AG04450 (cell line): ENCODE measurements around the gene CISH. TPM values are rescaled to one million over a fixed set of nuclear protein-coding genes. Genes with fewer than 3 reads are reported as not detected.

Experiments used
- CTCF ChIA-PET: fragments of 300-600, 350-600 bp; formaldehyde crosslinking; extraction: SDS; loops from one replicate; lab custom pipeline; 2022; ENCODE audit warnings: antibody characterized with exemption, inconsistent platforms; lab: Charles Lee
- POLR2A ChIA-PET: fragments of 350-600 bp; formaldehyde crosslinking; extraction: SDS; loops from one replicate; lab custom pipeline; 2021; ENCODE audit warnings: antibody characterized with exemption, inconsistent platforms; lab: Yijun Ruan, JAX
- DNase-seq: peaks from one replicate; pipeline ENCODE4 v3.0.0-alpha.2; 2011; ENCODE audit warnings: low read depth, low spot score
- H3K27ac ChIP-seq: one replicate; pipeline ENCODE4 v1.5.1; 2012; ENCODE audit warnings: low read depth, low read length, control low read depth
- H3K27me3 ChIP-seq: one replicate; pipeline ENCODE4 v1.6.0; 2012; ENCODE audit warnings: low read length; ENCODE audit not compliant: control insufficient read depth, insufficient read depth
- H3K4me3 ChIP-seq: 2 replicates; pipeline ENCODE4 v1.5.1; 2011; ENCODE audit warnings: mild to moderate bottlenecking, low read depth, low read length, control low read depth
- H3K9me3 ChIP-seq: 2 replicates; pipeline ENCODE4 v1.5.1; 2012; ENCODE audit warnings: low read length; ENCODE audit not compliant: control insufficient read depth, insufficient read depth
- polyA plus RNA-seq: library from polyadenylated mRNA; depleted of rRNA; stranded (reverse); fragments of >200 nt; gene quantifications from 2 replicates; pipeline ENCODE4 v1.2.3, GENCODE V29; 2011
- TF ChIP-seq, protein P1 (sequence below): IDR thresholded peaks from 2 replicates; pipeline ENCODE4 v1.5.1; 2011; ENCODE audit warnings: low read depth, low read length, control low read depth, inconsistent platforms

CISH gene
- polyA plus RNA-seq, 1 experiment: 2.4 TPM

DNA sequence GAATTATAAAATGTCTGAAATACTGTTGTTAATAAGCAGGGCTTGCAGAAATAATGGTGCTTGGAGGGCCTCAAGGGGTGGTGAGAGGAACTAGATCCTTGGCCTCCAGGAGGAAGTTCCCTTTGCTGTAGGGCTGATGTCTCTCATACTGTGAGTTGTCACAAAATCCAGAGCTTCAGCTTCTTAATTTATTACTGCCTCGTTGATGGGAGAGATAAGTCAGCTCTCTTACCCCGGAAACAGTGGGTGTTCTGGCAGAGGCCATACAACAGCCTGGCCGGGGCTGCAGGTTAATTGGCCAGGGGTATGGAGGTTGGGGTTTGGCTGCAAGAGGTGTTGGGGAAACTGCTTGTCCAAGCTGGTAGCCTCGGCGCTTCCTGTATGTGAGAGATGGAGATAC, 20.9 kb upstream of the CISH start:
- H3K27me3 ChIP-seq: no peaks in the 10 kb centered on the region
- H3K9me3 ChIP-seq: no peaks in the 10 kb centered on the region
- POLR2A ChIA-PET: interaction anchor here (0.7 kb wide), 1 partner anchor 9 kb away, joined by 4 read pairs; no protein-coding TSS in a partner anchor
- DNase-seq: no peak
- CTCF ChIA-PET: interaction anchor here (3.7 kb wide), 1 partner anchor 16 kb away, joined by 14 read pairs; the partner anchor contains the start of gene MAPKAPK3
- no peak overlapping the region for H3K27ac ChIP-seq
- no peak overlapping the region for H3K4me3 ChIP-seq
- TF ChIP-seq, protein P1, sequence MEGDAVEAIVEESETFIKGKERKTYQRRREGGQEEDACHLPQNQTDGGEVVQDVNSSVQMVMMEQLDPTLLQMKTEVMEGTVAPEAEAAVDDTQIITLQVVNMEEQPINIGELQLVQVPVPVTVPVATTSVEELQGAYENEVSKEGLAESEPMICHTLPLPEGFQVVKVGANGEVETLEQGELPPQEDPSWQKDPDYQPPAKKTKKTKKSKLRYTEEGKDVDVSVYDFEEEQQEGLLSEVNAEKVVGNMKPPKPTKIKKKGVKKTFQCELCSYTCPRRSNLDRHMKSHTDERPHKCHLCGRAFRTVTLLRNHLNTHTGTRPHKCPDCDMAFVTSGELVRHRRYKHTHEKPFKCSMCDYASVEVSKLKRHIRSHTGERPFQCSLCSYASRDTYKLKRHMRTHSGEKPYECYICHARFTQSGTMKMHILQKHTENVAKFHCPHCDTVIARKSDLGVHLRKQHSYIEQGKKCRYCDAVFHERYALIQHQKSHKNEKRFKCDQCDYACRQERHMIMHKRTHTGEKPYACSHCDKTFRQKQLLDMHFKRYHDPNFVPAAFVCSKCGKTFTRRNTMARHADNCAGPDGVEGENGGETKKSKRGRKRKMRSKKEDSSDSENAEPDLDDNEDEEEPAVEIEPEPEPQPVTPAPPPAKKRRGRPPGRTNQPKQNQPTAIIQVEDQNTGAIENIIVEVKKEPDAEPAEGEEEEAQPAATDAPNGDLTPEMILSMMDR: no peak

DNA sequence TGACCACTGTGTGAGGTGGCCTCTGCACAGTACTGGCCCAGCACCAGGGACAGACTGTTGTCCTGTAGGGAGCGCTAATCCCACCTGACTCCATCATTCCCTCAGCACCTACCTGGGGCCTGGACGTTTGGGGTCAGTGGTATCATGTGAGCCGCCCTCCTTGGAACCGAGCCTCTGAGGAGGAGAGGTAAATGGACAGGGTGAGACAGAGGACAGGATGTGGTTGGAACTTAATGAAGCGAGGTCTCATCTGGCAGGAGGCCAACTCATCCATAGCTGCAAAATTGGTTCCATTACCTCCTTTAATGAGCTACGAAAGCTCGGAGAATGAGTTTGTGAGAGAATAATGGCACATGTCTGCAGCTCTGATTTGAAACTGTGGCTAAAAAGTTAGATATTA, 19.3 kb upstream of the CISH start:
- H3K27ac ChIP-seq: no peak overlapping the region
- TF ChIP-seq, protein P1: no peak
- POLR2A ChIA-PET: no interaction called here
- H3K9me3 ChIP-seq: no peaks in the 10 kb centered on the region
- CTCF ChIA-PET: interaction anchor here (3.7 kb wide), 1 partner anchor 15 kb away, joined by 14 read pairs; the partner anchor contains the start of gene MAPKAPK3
- no peak overlapping the region for H3K4me3 ChIP-seq
- no peak for DNase-seq
- H3K27me3 ChIP-seq: no peaks in the 10 kb centered on the region

- POLR2A ChIA-PET: no interaction called here
- Histone ChIP-seq H3K27ac (no peak overlapping the region), H3K9me3 (no peaks in the 10 kb centered on the region), H3K4me3 (no peak overlapping the region), H3K27me3 (no peaks in the 10 kb centered on the region)
- CTCF ChIA-PET: interaction anchor here (0.5 to 3.7 kb wide), 2 partner anchors 14 to 122 kb away, joined by 3 to 14 read pairs; partner anchors contain the start of gene MAPKAPK3
- TF ChIP-seq, protein P1: no peak
- DNase-seq: no peak
These were observed 18.8 kb upstream of the CISH start for GRCh38 chr3:50630394-50630793.

DNA sequence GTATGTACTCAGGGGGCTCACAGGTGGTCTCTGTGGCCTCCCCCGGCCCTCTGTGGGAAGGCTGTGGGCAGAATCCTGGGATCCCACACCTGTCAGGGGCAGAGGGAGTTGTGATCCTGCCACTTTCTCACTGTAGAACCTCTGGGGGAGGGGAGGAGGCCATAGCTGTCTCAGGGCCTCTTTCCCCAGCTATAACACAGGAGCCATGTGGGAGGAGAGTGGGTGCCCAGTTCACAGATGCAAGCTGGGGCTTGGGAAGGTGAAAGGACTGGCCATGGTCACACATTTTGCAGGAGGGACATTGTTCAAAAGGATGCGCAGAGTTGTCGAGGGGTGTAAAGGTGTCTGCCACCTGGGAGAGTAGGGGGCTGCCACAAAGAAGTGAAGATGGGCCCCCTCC, 17.0 kb upstream of the CISH start:
- Histone ChIP-seq H3K27me3 (no peaks in the 10 kb centered on the region), H3K9me3 (no peaks in the 10 kb centered on the region), H3K4me3 (no peak overlapping the region), H3K27ac (no peak overlapping the region)
- TF ChIP-seq, protein P1: no peak
- ChIA-PET CTCF (interaction anchor here (1.4 to 4.8 kb wide), 2 partner anchors 13 to 472 kb away, joined by 5 to 22 read pairs; partner anchors contain the start of gene MAPKAPK3), POLR2A (no interaction called here)
- no peak for DNase-seq

- DNase-seq: no peak
- Histone ChIP-seq H3K27me3 (no peaks in the 10 kb centered on the region), H3K4me3 (no peak overlapping the region), H3K27ac (no peak overlapping the region), H3K9me3 (no peaks in the 10 kb centered on the region)
- POLR2A ChIA-PET: interaction anchor here (0.6 kb wide), 2 partner anchors 10 to 33 kb away, joined by 4 to 6 read pairs; no protein-coding TSS in a partner anchor
- TF ChIP-seq, protein P1: peak; percentile 39; the same call in 1 of the 2 replicates
- CTCF ChIA-PET: interaction anchor here (1.4 to 4.8 kb wide), 2 partner anchors 12 to 473 kb away, joined by 5 to 22 read pairs; partner anchors contain the start of gene MAPKAPK3
These were observed 16.0 kb upstream of the CISH start for GRCh38 chr3:50627407-50628051.
